Liver (tissue), 9 donors: ENCODE measurements around the gene SLC35F4. TPM values are rescaled to one million over a fixed set of nuclear protein-coding genes. Genes with fewer than 3 reads are reported as not detected.
A peak's percentile ranks its signal among the peaks of the same experiment; 100 is the strongest.

Experiments
- DNase-seq: peaks from one replicate; pipeline ENCODE4 v3.0.0-alpha.2; 2017; ENCODE audit warnings: low spot score
- H3K27ac ChIP-seq, 2 donors: one replicate each; pipeline ENCODE4 v1.7.0; 2013; ENCODE audit warnings: inconsistent platforms in 2 of 2, low read length in 2 of 2, control low read depth in 1 of 2, low read depth in 1 of 2, mild to moderate bottlenecking in 1 of 2
- H3K27me3 ChIP-seq, 4 donors: one replicate each; pipeline versions ENCODE4 v1.6.1 to v1.7.0; 2013; ENCODE audit warnings: low read length in 3 of 4, inconsistent platforms in 1 of 4, mild to moderate bottlenecking in 1 of 4, moderate library complexity in 1 of 4; ENCODE audit not compliant: control insufficient read depth in 4 of 4, insufficient read depth in 4 of 4
- H3K36me3 ChIP-seq, 4 donors: one replicate each; pipeline versions ENCODE4 v1.6.1 to v1.7.0; 2013; ENCODE audit warnings: low read length in 3 of 4, mild to moderate bottlenecking in 3 of 4, low read depth in 1 of 4, moderate library complexity in 1 of 4; ENCODE audit not compliant: control insufficient read depth in 4 of 4, insufficient read depth in 3 of 4
- H3K4me1 ChIP-seq, 4 donors: one replicate each; pipeline versions ENCODE4 v1.6.1 to v1.7.0; 2013; ENCODE audit warnings: low read length in 3 of 4, mild to moderate bottlenecking in 3 of 4, moderate library complexity in 1 of 4; ENCODE audit not compliant: control insufficient read depth in 4 of 4, insufficient read depth in 4 of 4
- H3K4me3 ChIP-seq, 3 donors: one replicate each; pipeline versions ENCODE4 v1.6.1 to v1.7.0; 2013; ENCODE audit warnings: low read length in 3 of 3, control low read depth in 1 of 3, low read depth in 1 of 3, mild to moderate bottlenecking in 1 of 3
- H3K9ac ChIP-seq, 2 donors: one replicate each; pipeline ENCODE4 v1.7.0; 2013; ENCODE audit warnings: low read length in 2 of 2, mild to moderate bottlenecking in 2 of 2, moderate library complexity in 2 of 2, control low read depth in 1 of 2, low read depth in 1 of 2
- H3K9me3 ChIP-seq, 4 donors: one replicate each; pipeline versions ENCODE4 v1.6.1 to v1.7.0; 2013; ENCODE audit warnings: low read length in 3 of 4; ENCODE audit not compliant: control insufficient read depth in 4 of 4
- ATF3 ChIP-seq: IDR thresholded peaks from 2 replicates; pipeline ENCODE4 v1.6.1; 2016; ENCODE audit warnings: antibody characterized with exemption
- CTCF ChIP-seq: fragments of 150-350 bp; IDR thresholded peaks from 2 replicates; pipeline ENCODE4 v1.5.1; 2017; ENCODE audit warnings: improper control_type of control experiment, low read depth, low read length; ENCODE audit not compliant: missing input control
- EGR1 ChIP-seq, 2 donors: IDR thresholded peaks; 2 replicates each; pipeline ENCODE4 v1.6.1; 2016 to 2018; ENCODE audit warnings: antibody characterized with exemption in 2 of 2, low read depth in 2 of 2
- FOXA1 ChIP-seq: IDR thresholded peaks from 2 replicates; pipeline ENCODE4 v1.6.1; 2016; ENCODE audit warnings: antibody characterized with exemption
- FOXA2 ChIP-seq: IDR thresholded peaks from 2 replicates; pipeline ENCODE4 v1.6.1; 2016; ENCODE audit warnings: antibody characterized with exemption
- GABPA ChIP-seq, 2 donors: IDR thresholded peaks in 1 of 2; conservative IDR thresholded peaks in 1 of 2; 2 replicates each; pipeline ENCODE4 v1.6.1; 2016; ENCODE audit warnings: antibody characterized with exemption in 2 of 2, mild to moderate bottlenecking in 1 of 2, moderate library complexity in 1 of 2
- HNF4A ChIP-seq, 2 donors: conservative IDR thresholded peaks; 2 replicates each; pipeline ENCODE4 v1.6.1; 2016; ENCODE audit warnings: antibody characterized with exemption in 2 of 2, mild to moderate bottlenecking in 2 of 2
- HNF4G ChIP-seq: IDR thresholded peaks from 2 replicates; pipeline ENCODE4 v1.6.1; 2016; ENCODE audit warnings: antibody characterized with exemption
- MAX ChIP-seq: IDR thresholded peaks from 2 replicates; pipeline ENCODE4 v1.6.1; 2016; ENCODE audit warnings: antibody characterized with exemption
- RAD21 ChIP-seq, 2 donors: IDR thresholded peaks; 2 replicates each; pipeline ENCODE4 v1.6.1; 2016; ENCODE audit warnings: antibody characterized with exemption in 2 of 2, mild to moderate bottlenecking in 2 of 2
- RXRA ChIP-seq, 2 donors: IDR thresholded peaks; 2 replicates each; pipeline ENCODE4 v1.6.1; 2017 to 2018; ENCODE audit warnings: antibody characterized with exemption in 2 of 2, mild to moderate bottlenecking in 1 of 2
- SP1 ChIP-seq: IDR thresholded peaks from 2 replicates; pipeline ENCODE4 v1.6.1; 2018; ENCODE audit warnings: antibody characterized with exemption, mild to moderate bottlenecking
- TAF1 ChIP-seq: conservative IDR thresholded peaks from 2 replicates; pipeline ENCODE4 v1.6.1; 2016; ENCODE audit warnings: antibody characterized with exemption, mild to moderate bottlenecking
- YY1 ChIP-seq: IDR thresholded peaks from 2 replicates; pipeline ENCODE4 v1.6.1; 2016; ENCODE audit warnings: antibody characterized with exemption, mild to moderate bottlenecking
- ZBTB33 ChIP-seq: IDR thresholded peaks from 2 replicates; pipeline ENCODE4 v1.6.1; 2016; ENCODE audit warnings: antibody characterized with exemption
- WGBS: extraction: QIAGEN DNeasy Blood & Tissue Kit; methylation state at CpG from one replicate; pipeline ENCODE4 v1.1.7; 2013; 5-methylcytosine and 5-hydroxymethylcytosine counted together
- polyA plus RNA-seq, 2 donors: library from polyadenylated mRNA; stranded (reverse) in 1 of 2; unstranded in 1 of 2; fragments of 200-250 nt in 1 of 2; fragments of >200 nt in 1 of 2; fragmentation: Nextera tagmentation in 1 of 2; extraction: Ambion mirVana in 1 of 2; gene quantifications; one replicate each; pipeline versions ENCODE4 v1.2.1 to v1.2.3, GENCODE V29; 2013 to 2015
- total RNA-seq, 2 donors: library from RNA; depleted of rRNA; stranded (reverse); fragments of >200 nt; gene quantifications; one replicate each; pipeline ENCODE4 v1.2.3, GENCODE V29; 2014
- TF ChIP-seq, protein P1 (sequence below): IDR thresholded peaks from 2 replicates; pipeline ENCODE4 v1.6.1; 2016; ENCODE audit warnings: antibody characterized with exemption, mild to moderate bottlenecking
- donor health status: healthy.
- donor health status: healthy.
- donor health status: healthy.
- donor health status: healthy.
- donor health status: healthy.

SLC35F4 gene
- total and polyA plus RNA-seq, 4 donors, result not detected

- TF ChIP-seq HNF4G (no peak), EGR1 (IDR thresholded peaks at IDR 0.05; ENCODE audit: low read depth in 2 of 2) (no peak), YY1 (no peak)
- 75% methylated on average over 2 of the region's 2 CpGs for WGBS
- Histone ChIP-seq H3K27me3 (no peaks in the 10 kb centered on the region), H3K4me1 (peaks cover 0 to 11% (median 7%) of the 10 kb centered on the region in 4 donors), H3K36me3 (no peaks in the 10 kb centered on the region), H3K27ac (no peak overlapping the region), H3K9ac (no peak overlapping the region), H3K9me3 (no peaks in the 10 kb centered on the region), H3K4me3 (no peak overlapping the region)
- no peak for DNase-seq
Observed at GRCh38 chr14:57575482-57575881, 290.4 kb downstream of the SLC35F4 start.

- Histone ChIP-seq H3K9me3 (no peaks in the 10 kb centered on the region), H3K4me1 (peaks cover 0 to 11% (median 7%) of the 10 kb centered on the region in 4 donors), H3K27me3 (no peaks in the 10 kb centered on the region), H3K9ac (no peak overlapping the region), H3K27ac (no peak overlapping the region), H3K4me3 (no peak overlapping the region), H3K36me3 (no peaks in the 10 kb centered on the region)
- DNase-seq, result no peak
- TF ChIP-seq MAX (no peak), RAD21 (IDR thresholded peaks at IDR 0.05) (peak; percentile 84 to 88), CTCF (peak; percentile 62)
- 39% methylated on average over 5 of the region's 5 CpGs for WGBS
Observed at GRCh38 chr14:57574617-57575288, 291.1 kb downstream of the SLC35F4 start.

DNA sequence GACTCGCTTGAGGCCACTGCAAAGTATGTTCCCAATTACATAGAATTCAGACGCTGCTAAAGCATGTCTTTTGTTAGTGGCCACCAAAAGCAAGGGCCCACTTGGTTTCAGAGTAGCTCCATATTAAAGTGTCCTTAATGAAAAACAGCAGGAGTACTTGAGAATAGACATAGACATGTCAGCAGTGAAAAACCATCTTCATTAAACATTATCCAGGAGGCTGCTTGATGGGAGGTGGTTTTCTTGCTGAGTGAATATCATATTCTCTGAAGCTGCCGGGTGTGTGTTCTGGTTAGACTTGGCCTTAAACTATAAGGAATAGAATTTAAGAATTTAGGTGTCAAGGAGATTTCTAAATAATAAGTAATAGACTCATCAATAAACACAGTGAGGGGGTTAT lies 292.7 kb downstream of the SLC35F4 start:
- Histone ChIP-seq H3K27ac (no peak overlapping the region), H3K9me3 (no peaks in the 10 kb centered on the region), H3K36me3 (no peaks in the 10 kb centered on the region), H3K4me1 (peaks cover 0 to 11% (median 7%) of the 10 kb centered on the region in 4 donors), H3K9ac (no peak overlapping the region), H3K27me3 (no peaks in the 10 kb centered on the region), H3K4me3 (no peak overlapping the region)
- no peak for TF ChIP-seq YY1
- TF ChIP-seq HNF4G, result no peak
- TF ChIP-seq FOXA2, result no peak
- TF ChIP-seq ZBTB33, result no peak
- no peak for TF ChIP-seq TAF1
- TF ChIP-seq ATF3, result no peak
- no peak for TF ChIP-seq RXRA (IDR thresholded peaks at IDR 0.05)
- TF ChIP-seq MAX, result no peak
- no peak for TF ChIP-seq HNF4A (conservative IDR thresholded peaks at IDR 0.05)
- TF ChIP-seq, protein P1, sequence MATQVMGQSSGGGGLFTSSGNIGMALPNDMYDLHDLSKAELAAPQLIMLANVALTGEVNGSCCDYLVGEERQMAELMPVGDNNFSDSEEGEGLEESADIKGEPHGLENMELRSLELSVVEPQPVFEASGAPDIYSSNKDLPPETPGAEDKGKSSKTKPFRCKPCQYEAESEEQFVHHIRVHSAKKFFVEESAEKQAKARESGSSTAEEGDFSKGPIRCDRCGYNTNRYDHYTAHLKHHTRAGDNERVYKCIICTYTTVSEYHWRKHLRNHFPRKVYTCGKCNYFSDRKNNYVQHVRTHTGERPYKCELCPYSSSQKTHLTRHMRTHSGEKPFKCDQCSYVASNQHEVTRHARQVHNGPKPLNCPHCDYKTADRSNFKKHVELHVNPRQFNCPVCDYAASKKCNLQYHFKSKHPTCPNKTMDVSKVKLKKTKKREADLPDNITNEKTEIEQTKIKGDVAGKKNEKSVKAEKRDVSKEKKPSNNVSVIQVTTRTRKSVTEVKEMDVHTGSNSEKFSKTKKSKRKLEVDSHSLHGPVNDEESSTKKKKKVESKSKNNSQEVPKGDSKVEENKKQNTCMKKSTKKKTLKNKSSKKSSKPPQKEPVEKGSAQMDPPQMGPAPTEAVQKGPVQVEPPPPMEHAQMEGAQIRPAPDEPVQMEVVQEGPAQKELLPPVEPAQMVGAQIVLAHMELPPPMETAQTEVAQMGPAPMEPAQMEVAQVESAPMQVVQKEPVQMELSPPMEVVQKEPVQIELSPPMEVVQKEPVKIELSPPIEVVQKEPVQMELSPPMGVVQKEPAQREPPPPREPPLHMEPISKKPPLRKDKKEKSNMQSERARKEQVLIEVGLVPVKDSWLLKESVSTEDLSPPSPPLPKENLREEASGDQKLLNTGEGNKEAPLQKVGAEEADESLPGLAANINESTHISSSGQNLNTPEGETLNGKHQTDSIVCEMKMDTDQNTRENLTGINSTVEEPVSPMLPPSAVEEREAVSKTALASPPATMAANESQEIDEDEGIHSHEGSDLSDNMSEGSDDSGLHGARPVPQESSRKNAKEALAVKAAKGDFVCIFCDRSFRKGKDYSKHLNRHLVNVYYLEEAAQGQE, result no peak
- TF ChIP-seq SP1, result no peak
- TF ChIP-seq GABPA (IDR thresholded peaks at IDR 0.05 in 1 of 2, conservative IDR thresholded peaks at IDR 0.05 in 1 of 2), result no peak
- no peak for TF ChIP-seq FOXA1
- TF ChIP-seq EGR1 (IDR thresholded peaks at IDR 0.05; ENCODE audit: low read depth in 2 of 2), result no peak
- DNase-seq, result no peak
- 87% methylated on average over 3 of the region's 3 CpGs for WGBS
